GM19468 (cell line): ENCODE data around the gene R3HCC1L.
"Not testable (repeated sequence)": the region's sequence is repeated elsewhere in the genome, so short reads cannot be mapped to it uniquely, and the experiment has no call there.

ENCODE experiments used
- ATAC-seq: cut with Tn5 transposase; IDR thresholded peaks from one replicate; pipeline ENCODE4 v1.9.1; 2021; ENCODE audit warnings: mild to moderate bottlenecking, moderate library complexity, moderate number of reproducible peaks; ENCODE audit not compliant: unreplicated experiment; ENCODE audit errors: extremely low read depth

The R3HCC1L gene

GRCh38 chr10:98168766-98169165 is 34.3 kb downstream of the R3HCC1L start:
- ATAC-seq, result no peak

- peak; percentile 48 for ATAC-seq
These were observed 34.9 kb downstream of the R3HCC1L start for GRCh38 chr10:98169379-98169778.

GRCh38 chr10:98170249-98171117 is 36.0 kb downstream of the R3HCC1L start:
- no peak for ATAC-seq

GRCh38 chr10:98172073-98172472 is 37.6 kb downstream of the R3HCC1L start:
- ATAC-seq, result no peak

- ATAC-seq, result no peak
These were observed 38.0 kb downstream of the R3HCC1L start for GRCh38 chr10:98172495-98172894.

- ATAC-seq, result no peak
These were observed 38.8 kb downstream of the R3HCC1L start for GRCh38 chr10:98173260-98173659.

GRCh38 chr10:98182351-98182915 is 48.0 kb downstream of the R3HCC1L start:
- ATAC-seq, result not testable (repeated sequence)

- no peak for ATAC-seq
These were observed 52.2 kb downstream of the R3HCC1L start for GRCh38 chr10:98186681-98187080.

- ATAC-seq, result not testable (repeated sequence)
These were observed 56.3 kb downstream of the R3HCC1L start for GRCh38 chr10:98190773-98191172.

GRCh38 chr10:98193037-98193436 is 58.6 kb downstream of the R3HCC1L start:
- ATAC-seq, result no peak

- ATAC-seq, result no peak
These were observed 60.2 kb downstream of the R3HCC1L start for GRCh38 chr10:98194633-98195032.

- no peak for ATAC-seq
These were observed 60.7 kb downstream of the R3HCC1L start for GRCh38 chr10:98195120-98195519.

GRCh38 chr10:98196985-98197384 is 62.5 kb downstream of the R3HCC1L start:
- no peak for ATAC-seq

- no peak for ATAC-seq
These were observed 67.3 kb downstream of the R3HCC1L start for GRCh38 chr10:98201760-98202159.

- no peak for ATAC-seq
These were observed 67.9 kb downstream of the R3HCC1L start for GRCh38 chr10:98202378-98202777.

GRCh38 chr10:98205351-98205750 is 70.9 kb downstream of the R3HCC1L start:
- no peak for ATAC-seq

GRCh38 chr10:98208925-98209324 is 74.5 kb downstream of the R3HCC1L start:
- ATAC-seq, result no peak

GRCh38 chr10:98209441-98209840 is 75.0 kb downstream of the R3HCC1L start:
- ATAC-seq, result no peak

GRCh38 chr10:98212196-98212595 is 77.7 kb downstream of the R3HCC1L start:
- no peak for ATAC-seq

- no peak for ATAC-seq
These were observed 79.3 kb downstream of the R3HCC1L start for GRCh38 chr10:98213740-98214139.

GRCh38 chr10:98215373-98215772 is 80.9 kb downstream of the R3HCC1L start:
- no peak for ATAC-seq

GRCh38 chr10:98217801-98218200 is 83.3 kb downstream of the R3HCC1L start:
- no peak for ATAC-seq
